HL-60 (cell line): ENCODE data around the gene SLC10A7.

Experiments used
- CTCF ChIP-seq: IDR thresholded peaks from one replicate; pipeline ENCODE4 v1.5.1; 2011; ENCODE audit warnings: low read length, control low read depth, inconsistent platforms; ENCODE audit not compliant: insufficient read depth
- GABPA ChIP-seq: IDR thresholded peaks from 2 replicates; pipeline ENCODE4 v1.6.1; 2012; ENCODE audit warnings: low read depth
- POLR2AphosphoS5 ChIP-seq: IDR thresholded peaks from 2 replicates; pipeline ENCODE4 v1.6.1; 2012; ENCODE audit warnings: low read depth
- REST ChIP-seq: IDR thresholded peaks from 2 replicates; pipeline ENCODE4 v1.6.1; 2012; ENCODE audit warnings: low read depth; ENCODE audit not compliant: insufficient replicate concordance
- SPI1 ChIP-seq: IDR thresholded peaks from 2 replicates; pipeline ENCODE4 v1.6.1; 2012; ENCODE audit warnings: low read depth, mild to moderate bottlenecking, borderline replicate concordance

GRCh38 chr4:146257511-146257910 lies 264.2 kb downstream of the SLC10A7 start:
- TF ChIP-seq CTCF = no peak
- no peak for TF ChIP-seq REST
- no peak for TF ChIP-seq POLR2AphosphoS5
- no peak for TF ChIP-seq GABPA
- no peak for TF ChIP-seq SPI1
